ENCODE results near the gene UBE2O.
A peak's percentile ranks its signal among the peaks of the same experiment; 100 is the strongest.

UBE2O gene

GRCh38 chr17:76452660-76453430 is at the start of gene UBE2O:
UBE2O (minus strand) TSS chr17:76453152; CDS start chr17:76453141, 11 bp downstream.
- peak; percentile 80 for DNase-seq (ENCODE audit: low spot score)

- no peak for DNase-seq (ENCODE audit: low spot score)
Observed at GRCh38 chr17:76501827-76502307, 48.9 kb upstream of the UBE2O start.

- DNase-seq (ENCODE audit: low spot score), result peak; percentile 70
Observed at GRCh38 chr17:76501018-76501826, 48.3 kb upstream of the UBE2O start, which contains the start of gene RHBDF2. RHBDF2 (minus strand) TSS chr17:76501423; CDS start chr17:76481524, 19,899 bp downstream.

- DNase-seq (ENCODE audit: low spot score), result no peak
Observed at GRCh38 chr17:76500747-76501017, 47.7 kb upstream of the UBE2O start.

GRCh38 chr17:76500074-76500746 is 47.3 kb upstream of the UBE2O start:
- no peak for DNase-seq (ENCODE audit: low spot score)

- DNase-seq (ENCODE audit: low spot score), result no peak
Observed at GRCh38 chr17:76499267-76499667, 46.3 kb upstream of the UBE2O start.

GRCh38 chr17:76498876-76499251 is 45.9 kb upstream of the UBE2O start:
- no peak for DNase-seq (ENCODE audit: low spot score)

- DNase-seq (ENCODE audit: low spot score), result peak; percentile 69
Observed at GRCh38 chr17:76497979-76498875, 45.3 kb upstream of the UBE2O start.

- DNase-seq (ENCODE audit: low spot score), result no peak
Observed at GRCh38 chr17:76497699-76497978, 44.7 kb upstream of the UBE2O start.

GRCh38 chr17:76496464-76496863 is 43.5 kb upstream of the UBE2O start:
- no peak for DNase-seq (ENCODE audit: low spot score)

GRCh38 chr17:76495663-76496400 is 42.9 kb upstream of the UBE2O start:
- no peak for DNase-seq (ENCODE audit: low spot score)

- no peak for DNase-seq (ENCODE audit: low spot score)
Observed at GRCh38 chr17:76493505-76494167, 40.7 kb upstream of the UBE2O start.

- DNase-seq (ENCODE audit: low spot score), result peak; percentile 69
Observed at GRCh38 chr17:76492989-76493501, 40.1 kb upstream of the UBE2O start.

GRCh38 chr17:76492123-76492988 is 39.4 kb upstream of the UBE2O start:
- DNase-seq (ENCODE audit: low spot score), result no peak

GRCh38 chr17:76491271-76492122 is 38.5 kb upstream of the UBE2O start:
- no peak for DNase-seq (ENCODE audit: low spot score)

- DNase-seq (ENCODE audit: low spot score), result no peak
Observed at GRCh38 chr17:76490112-76490710, 37.3 kb upstream of the UBE2O start.

GRCh38 chr17:76487451-76488192 is 34.7 kb upstream of the UBE2O start:
- no peak for DNase-seq (ENCODE audit: low spot score)

Data from globus pallidus (tissue), 1 donor.